ENCODE results near the gene SUPT6H. TPM values are rescaled to one million over a fixed set of nuclear protein-coding genes. Genes with fewer than 3 reads are reported as not detected.
A peak's percentile ranks its signal among the peaks of the same experiment; 100 is the strongest.
"Not testable (repeated sequence)": the region's sequence is repeated elsewhere in the genome, so short reads cannot be mapped to it uniquely, and the experiment has no call there.

The SUPT6H gene
- total RNA-seq, 1 donor from 2014 or later = 59.8 TPM

DNA sequence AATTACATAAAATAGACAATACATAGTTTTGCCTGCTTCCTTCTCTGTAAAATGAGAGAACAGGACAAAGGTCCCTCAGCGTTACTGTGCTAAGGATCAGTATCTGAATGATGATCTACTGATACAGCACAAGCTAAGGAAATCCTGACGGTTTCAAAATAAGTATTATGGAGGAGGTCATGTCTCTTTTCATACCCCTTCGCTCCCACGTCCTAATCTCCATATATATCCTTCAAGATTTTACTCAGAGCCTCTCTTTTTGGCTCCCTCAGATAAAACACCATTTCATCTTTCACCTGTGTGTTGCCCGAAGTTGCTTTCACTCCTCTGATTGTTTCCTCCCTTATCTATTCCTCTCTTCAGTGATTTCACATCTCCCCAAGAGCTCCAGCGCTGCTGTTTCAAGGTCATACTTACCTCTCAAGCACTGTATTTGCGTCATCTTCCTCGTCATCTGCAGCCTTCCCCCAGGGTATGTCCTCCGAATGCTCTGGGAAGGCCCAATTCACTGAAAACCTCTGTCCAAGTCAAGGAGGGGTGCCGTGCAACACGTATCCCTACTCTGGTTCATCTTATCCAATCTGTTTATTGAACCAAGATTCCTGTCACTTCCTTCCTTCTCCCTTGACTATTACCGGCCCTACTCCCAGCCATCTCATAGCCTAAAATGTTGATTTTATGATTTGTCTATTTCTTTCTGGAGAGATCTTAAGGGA, 15.8 kb upstream of the SUPT6H start:
- DNase-seq (ENCODE audit: low spot score) = no peak

DNA sequence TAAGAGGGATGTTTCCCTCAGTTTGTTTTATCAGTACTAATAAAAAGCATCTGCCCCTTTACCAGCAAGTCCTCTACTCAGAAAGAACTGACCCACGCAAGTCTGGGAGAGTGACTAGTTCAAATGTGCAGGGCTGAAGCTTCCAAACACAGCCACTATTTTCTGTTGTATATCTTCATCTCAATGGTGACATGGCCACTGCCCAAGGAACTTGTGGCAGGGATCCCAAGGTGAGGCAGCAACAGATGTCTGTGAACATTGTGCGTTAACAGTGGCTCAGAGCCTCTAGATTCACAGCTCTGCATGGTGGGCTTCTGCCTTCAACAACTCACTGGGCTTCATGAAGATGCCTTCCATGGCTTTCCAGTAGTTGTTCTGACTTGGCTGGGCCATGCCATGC, 13.3 kb upstream of the SUPT6H start:
- no peak for DNase-seq (ENCODE audit: low spot score)

DNA sequence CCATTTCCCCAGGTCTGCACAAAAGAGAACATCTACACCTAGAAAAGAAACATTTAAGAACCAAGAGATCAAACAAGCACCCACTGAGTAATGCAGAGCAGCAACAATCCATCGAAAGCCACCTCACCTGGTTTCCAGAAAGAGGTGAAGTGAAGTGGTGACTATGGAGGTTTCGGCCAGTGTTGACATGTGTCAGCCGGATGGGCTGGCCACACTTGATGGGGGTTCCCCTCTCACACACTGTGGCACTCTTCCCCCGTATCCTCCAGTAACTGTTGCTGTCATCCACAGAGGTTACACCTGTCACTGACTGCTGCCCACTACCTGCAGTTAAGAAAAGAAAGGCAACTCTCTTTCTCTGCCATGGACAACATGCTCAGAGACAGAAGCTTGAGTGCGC, 6.8 kb upstream of the SUPT6H start:
- no peak for DNase-seq (ENCODE audit: low spot score)

DNA sequence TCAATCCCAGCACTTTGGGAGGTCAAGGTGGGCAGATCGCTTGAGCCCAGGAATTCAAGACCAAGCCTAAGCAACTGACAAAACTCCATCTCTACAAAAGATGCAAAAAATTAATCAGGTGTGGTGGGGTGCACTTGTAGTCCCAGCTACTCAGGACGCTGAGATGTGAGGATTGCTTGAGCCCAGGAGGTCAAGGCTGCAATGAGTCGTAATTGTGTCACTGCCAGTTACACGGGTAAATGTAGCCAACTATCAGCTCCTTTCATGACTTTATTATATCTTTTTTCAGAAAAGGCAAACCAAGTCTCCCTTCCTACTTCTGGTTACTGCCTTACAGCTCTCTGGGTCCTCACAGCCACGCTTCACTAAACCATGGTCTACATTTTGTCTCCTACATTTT, 4.2 kb upstream of the SUPT6H start:
- no peak for DNase-seq (ENCODE audit: low spot score)

DNA sequence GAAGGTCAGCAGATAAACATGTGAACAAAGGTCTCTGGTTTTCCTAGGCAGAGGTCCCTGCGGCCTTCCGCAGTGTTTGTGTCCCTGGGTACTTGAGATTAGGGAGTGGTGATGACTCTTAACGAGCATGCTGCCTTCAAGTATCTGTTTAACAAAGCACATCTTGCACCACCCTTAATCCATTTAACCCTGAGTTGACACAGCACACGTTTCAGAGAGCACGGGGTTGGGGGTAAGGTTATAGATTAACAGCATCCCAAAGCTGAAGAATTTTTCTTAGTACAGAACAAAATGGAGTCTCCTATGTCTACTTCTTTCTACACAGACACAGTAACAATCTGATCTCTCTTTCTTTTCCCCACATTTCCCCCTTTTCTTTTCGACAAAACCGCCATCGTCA, 3.7 kb upstream of the SUPT6H start:
- not testable (repeated sequence) for DNase-seq (ENCODE audit: low spot score)

DNA sequence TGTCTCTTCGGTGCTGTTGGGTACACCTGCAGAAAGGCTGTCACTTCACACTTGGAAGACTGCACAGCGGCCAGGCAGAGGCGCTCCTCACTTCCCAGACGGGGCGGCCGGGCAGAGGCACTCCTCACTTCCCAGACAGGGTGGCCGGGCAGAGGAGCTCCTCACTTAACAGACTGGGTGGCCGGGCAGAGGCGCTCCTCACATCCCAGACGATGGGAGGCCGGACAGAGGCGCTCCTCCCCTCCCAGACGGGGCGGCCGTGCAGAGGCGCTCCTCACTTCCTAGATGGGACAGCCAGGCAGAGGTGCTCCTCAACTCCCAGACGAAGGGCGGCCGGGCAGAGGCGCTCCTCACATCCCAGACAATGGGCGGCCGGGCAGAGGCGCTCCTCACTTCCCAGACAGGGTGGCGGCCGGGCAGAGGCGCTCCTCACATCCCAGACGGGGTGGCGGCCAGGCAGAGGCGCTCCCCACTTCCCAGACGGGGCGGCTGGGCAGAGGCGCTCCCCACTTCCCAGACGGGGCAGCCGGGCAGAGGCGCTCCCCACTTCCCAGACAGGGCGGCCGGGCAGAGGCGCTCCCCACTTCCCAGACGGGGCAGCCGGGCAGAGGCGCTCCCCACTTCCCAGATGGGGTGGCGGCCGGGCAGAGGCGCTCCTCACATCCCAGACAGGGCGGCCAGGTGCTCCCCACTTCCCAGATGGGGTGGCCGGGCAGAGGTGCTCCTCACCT, 3.1 kb upstream of the SUPT6H start:
- DNase-seq (ENCODE audit: low spot score) = not testable (repeated sequence)

DNA sequence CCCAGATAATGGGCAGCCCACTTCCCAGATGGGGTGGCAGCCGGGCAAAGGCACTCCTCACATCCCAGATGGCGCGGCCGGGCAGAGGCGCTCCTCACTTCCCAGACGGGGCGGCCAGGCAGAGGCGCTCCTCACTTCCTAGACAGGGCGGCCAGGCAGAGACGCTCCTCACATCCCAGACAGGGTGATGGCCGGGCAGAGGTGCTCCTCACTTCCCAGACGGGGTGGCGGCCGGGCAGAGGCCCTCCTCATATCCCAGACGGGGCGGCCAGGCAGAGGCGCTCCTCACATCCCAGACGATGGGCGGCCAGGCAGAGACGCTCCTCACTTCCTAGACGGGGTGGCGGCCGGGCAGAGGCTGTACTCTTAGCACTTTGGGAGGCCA, 2.5 kb upstream of the SUPT6H start:
- not testable (repeated sequence) for DNase-seq (ENCODE audit: low spot score)

DNA sequence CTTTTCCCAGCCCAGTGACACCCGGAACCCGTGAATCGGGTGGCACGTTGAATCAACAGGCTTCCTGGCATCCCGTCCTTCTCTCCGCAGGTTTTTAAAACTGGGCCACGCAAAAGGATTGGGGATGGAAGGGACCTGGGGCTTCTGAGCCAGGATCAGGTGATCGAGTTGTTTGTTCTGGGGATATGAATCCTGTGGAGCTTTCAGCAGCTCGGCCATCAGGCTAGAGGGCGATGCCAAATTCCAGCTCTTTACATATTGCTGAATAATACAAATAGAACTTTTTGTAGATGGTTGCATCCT, 473 bp downstream of the SUPT6H start:
- no peak for DNase-seq (ENCODE audit: low spot score)

DNA sequence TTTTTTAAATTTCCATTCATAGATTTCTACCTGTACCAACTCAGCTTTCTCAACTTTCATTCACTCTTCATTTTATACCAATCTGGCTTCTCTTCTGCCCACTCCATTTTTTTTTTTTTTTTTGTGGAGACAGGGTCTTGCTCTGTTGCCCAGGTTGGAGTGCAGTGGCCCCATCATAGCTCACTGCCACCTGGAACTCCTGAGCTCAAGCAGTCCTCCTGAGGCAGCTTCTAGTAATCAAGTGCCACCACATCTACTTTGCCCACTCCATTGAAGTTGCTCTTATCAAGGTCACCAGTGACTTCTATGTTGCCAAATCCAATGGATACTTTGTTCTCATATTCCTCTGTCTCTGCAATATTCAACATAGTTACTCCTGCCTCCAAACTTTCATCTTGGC, 1.7 kb downstream of the SUPT6H start:
- DNase-seq (ENCODE audit: low spot score) = no peak

DNA sequence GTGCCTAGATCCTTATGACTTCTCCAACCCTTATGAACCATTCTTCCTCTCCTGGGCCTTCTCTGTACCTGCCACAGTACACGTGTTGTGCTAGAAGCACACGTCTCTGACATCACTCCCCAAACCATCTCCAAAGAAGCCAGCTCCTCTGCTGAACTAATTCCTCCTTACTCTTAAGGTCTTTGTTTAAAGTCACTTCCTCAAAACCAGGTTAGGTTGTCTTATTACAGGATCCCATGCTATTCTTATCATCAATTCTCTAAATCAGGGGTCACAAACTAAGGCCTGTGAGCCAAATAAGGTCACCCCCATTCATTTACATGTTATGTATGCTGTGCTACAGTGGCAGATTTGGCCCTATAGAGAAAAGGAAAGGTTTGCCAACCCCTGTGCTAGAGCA, 4.0 kb downstream of the SUPT6H start:
- DNase-seq (ENCODE audit: low spot score) = no peak

DNA sequence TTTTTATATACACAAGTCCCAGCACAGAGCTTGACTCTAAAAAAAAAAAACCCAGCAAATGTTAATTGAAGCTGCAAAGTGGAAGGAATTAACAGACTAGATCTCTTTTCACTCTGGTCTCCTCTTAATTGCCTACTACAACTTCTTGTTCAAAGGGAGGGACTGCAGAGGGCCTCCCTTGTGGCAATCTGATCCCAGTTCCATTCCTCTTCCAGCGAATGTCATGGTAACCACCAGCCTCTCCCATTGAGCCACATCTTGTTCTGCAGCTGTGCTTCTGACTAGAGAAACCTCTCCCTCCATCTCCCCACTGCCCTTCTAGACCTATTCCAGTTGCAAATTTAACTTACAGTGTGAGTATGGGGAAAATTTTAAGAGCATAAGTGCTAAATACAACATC, 5.9 kb downstream of the SUPT6H start:
- DNase-seq (ENCODE audit: low spot score) = no peak

DNA sequence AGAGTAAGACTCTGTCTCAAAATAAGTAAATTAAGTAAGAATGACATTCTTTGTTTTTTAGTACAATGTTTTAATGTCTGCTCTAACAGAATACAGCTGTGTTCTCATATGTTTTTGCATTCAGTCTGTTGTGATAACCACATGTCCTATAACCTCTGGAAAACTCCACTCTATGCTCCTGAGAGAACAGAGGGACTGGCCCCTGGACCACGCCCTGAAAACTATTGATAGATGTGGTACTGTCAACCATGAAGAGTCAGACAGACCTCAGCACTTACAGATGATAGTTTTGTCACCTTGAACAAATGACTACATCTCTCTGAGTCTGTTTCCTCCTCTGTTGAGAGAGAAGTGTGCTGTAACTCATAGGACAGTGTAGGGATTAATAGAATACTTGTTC, 7.9 kb downstream of the SUPT6H start:
- no peak for DNase-seq (ENCODE audit: low spot score)

DNA sequence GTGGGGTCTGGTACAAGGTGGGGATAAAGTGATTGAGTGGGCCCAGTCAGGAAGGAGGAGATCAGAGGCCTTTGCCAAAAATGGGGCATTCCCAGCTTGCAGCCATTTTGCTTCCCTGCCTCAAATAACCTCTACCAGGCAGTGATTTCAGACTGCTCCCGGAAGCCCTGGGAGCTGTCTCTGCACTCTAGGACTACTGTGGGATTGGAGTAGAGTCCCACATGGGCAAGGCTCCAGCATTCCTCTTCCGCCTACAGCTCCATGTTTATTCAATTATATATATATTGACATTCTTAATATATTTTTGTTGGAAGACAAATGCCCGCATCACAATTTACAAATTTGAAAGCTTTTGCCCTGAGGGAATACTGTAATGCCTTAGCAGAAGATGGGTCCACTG, 13.5 kb downstream of the SUPT6H start:
- DNase-seq (ENCODE audit: low spot score) = no peak

DNA sequence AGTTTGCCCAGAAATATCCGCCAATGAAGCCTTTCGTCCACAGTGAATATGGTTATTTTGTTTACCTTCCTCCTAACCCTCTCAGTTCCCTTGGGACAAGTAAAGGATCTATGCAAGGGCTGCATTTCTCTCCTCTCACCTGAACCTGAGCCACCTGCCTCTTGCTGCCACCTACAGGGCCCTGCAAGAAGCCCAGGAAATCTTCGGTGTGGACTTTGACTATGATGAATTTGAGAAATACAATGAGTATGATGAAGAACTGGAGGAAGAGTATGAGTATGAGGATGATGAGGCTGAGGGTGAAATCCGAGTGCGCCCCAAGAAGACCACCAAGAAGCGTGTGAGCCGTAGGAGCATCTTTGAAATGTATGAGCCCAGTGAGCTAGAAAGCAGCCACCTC, 14.0 kb downstream of the SUPT6H start:
- no peak for DNase-seq (ENCODE audit: low spot score)

DNA sequence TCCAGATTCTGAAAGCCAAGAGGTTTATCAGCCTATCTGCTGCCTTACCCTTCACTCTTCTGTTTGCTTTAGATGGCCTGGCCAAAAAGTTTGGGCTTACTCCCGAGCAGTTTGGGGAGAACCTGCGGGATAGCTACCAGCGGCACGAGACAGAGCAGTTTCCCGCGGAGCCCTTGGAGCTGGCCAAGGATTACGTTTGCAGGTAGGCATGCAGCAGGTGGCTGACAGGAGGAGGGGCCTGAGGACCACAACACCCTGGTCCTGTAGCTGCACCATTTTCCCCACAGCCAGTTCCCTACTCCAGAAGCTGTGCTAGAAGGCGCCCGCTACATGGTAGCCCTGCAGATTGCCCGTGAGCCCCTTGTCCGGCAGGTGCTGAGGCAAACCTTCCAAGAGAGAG, 20.6 kb downstream of the SUPT6H start:
- no peak for DNase-seq (ENCODE audit: low spot score)

DNA sequence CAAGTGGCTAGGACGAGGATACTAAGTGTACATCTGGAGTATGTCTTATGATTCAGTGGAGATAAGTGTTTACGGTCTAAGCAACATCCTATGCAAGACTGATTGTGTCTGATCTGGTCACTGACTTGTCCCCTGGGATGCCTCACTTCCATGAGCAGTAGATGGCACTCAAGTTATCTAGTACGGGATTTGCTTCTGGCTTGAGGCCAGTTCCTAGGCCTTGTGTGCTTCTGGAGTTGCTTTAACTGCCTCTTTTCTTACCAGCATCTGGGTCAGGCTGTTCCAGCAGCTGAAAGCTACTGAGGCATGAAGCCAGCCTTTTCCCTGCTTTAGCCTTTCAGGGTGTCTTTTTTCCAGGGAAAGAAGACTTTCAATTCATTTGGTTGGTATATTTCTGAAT, 23.0 kb downstream of the SUPT6H start:
- peak; percentile 76 for DNase-seq (ENCODE audit: low spot score)

DNA sequence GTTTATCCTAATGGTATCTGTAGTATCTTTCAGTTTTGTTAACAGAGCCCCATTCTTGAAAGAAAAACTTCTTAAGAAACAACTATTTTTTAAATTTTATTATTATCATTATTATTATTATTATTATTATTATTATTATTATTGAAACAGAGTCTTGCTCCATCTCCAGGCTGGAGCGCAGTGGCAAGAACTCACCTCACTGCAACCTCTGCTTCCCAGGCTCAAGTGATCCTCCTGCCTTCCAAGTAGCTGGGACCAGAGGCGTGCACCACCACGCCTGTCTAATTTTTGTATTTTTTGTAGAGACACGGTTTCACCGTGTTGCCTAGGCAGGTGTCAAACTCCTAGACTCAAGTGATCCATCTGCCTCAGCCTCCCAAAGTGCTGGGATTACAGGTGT, 23.4 kb downstream of the SUPT6H start:
- DNase-seq (ENCODE audit: low spot score) = no peak

DNA sequence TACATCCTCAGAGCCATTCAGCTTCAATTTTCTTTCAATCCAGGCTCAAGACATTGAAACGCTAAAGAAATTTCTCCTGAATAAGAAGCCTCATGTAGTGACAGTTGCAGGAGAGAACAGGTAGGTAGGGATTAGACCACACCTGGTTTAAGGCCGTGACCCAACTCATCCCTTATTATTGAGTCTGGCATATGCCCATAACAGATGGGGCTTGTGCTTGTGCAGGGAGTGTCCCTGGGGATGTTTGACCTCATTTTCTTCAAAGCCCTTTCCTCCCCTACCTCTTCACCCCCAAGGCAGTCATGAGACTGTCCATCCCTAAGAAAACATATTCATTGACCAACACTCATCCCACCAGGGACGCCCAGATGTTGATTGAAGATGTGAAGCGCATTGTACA, 24.3 kb downstream of the SUPT6H start:
- no peak for DNase-seq (ENCODE audit: low spot score)

DNA sequence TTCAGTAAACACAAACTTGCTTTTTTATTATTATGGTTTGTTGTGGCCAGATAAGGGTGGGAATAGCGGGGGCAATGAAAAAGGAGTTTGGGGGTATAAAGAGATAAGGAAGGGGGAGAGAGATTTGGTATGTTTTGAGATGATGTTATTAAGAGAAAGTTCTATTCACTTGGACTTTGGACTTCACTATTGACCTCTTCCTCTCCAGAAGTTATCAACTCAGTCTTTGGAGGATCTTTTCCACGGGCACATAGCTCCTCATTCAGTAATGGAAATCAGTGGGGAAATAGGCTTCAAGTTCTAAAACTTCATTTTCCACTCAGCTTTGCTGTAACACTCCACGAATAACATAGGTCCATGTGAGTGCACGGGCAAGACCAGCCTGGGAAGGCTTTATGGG, 26.5 kb downstream of the SUPT6H start:
- DNase-seq (ENCODE audit: low spot score) = no peak

DNA sequence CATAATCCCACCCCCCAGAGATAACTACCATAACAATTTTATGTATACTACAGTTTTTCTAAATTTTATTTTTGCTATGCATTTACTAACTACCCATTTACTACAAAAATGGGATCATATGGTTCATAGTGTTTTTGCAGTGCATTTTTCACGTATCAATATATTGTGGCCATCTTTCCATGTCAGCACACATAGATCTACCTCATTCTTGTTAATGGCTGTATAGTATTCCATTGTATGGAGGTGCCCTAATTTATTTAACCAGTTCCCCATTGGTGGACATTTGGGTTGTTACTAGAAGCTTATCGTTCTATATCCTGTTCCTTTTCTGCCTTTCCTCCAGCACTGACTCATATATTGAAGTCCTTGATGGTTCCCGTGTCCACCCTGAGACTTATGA, 27.0 kb downstream of the SUPT6H start:
- DNase-seq (ENCODE audit: low spot score) = no peak

DNA sequence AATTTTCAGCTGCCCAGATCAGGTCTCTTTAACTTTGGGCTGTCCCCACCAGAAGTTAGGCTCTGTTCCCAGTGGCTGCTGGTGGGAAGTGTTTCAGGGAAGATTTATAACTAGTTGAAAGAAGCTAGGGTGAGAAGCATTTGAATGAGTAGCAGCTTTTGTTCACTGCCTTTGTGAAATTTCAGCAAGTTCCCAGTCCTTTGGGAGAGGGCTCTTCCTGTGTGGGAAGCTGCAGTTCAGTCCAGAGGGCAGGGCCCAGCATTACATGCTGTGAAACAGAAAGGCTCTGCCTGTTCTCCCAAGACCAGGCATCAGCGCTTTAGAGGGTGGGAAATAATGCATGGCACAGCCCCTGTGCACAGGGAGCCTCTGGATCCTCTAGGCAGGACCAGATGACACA, 31.9 kb downstream of the SUPT6H start:
- no peak for DNase-seq (ENCODE audit: low spot score)

DNA sequence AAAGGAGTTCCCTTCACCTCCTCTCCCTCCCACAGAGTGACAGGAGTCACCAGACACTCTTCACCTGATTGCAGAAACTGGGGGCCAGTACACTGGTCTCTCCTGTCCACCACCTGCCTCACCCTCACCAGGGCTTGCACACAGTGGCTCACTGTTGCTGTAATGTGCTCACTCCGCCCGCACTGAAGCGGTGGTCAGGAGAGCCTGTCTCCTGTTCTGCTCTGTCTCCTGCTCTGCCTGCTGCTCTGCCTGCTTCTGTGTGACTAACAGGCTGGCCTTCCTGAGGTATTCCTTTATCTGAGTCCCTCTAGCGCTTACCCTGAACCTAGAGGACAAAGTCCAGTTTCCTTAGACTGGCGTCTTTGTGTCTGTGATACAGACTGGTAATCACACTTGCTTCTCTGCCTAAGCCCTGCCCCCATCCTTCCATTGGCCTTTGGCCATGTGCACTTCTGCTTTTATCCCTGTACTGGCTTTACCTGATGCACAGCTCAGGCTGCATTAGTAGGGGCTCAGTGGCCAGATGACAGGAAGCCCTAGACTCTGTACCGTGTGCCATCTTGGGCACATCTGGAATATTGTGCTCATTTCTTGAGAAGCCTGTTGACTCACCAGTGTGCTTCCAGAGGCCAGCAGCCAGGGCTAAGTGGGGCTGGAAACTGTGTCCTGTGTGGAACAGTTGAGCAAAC, 36.4 kb downstream of the SUPT6H start:
- peak; percentile 90 for DNase-seq (ENCODE audit: low spot score)

DNA sequence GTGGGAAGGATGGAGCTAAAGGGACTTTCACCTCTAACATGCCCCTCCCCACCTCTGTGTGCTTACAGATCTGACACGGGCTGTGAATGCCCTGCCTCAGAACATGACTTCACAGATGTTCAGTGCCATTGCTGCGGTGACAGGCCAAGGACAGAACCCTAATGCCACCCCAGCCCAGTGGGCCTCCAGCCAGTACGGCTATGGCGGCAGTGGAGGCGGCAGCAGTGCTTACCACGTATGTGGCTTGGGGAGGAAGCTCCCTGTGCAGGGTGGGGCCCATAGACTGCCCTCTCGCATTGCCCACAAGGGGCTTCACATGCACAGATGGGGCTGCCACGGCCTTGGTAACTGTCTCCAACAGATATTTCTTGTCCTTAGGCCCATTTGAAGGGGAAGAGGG, 38.3 kb downstream of the SUPT6H start:
- DNase-seq (ENCODE audit: low spot score) = no peak
